ENCODE data around the gene DIS3L2. TPM values are rescaled to one million over a fixed set of nuclear protein-coding genes. Genes with fewer than 3 reads are reported as not detected.

The DIS3L2 gene
- total RNA-seq, 1 experiment from 2014 or later, result 32.6 TPM

- ChIA-PET CTCF (interaction anchor here (0.8 kb wide), 1 partner anchor 29 kb away, joined by 3 read pairs; no protein-coding TSS in a partner anchor), POLR2A (no interaction called here)
- Mint-ChIP-seq H3K27ac (ENCODE audit: low read depth, unreplicated experiment) (no peak overlapping the region), H3K36me3 (ENCODE audit: insufficient read depth, unreplicated experiment) (peaks cover 4% of the 10 kb centered on the region), H3K27me3 (ENCODE audit: insufficient read depth, unreplicated experiment) (no peaks in the 10 kb centered on the region), H3K4me3 (ENCODE audit: unreplicated experiment) (no peak overlapping the region), H3K9me3 (ENCODE audit: unreplicated experiment) (peaks cover 21% of the 10 kb centered on the region), H3K4me1 (ENCODE audit: insufficient read depth, unreplicated experiment) (no peaks in the 10 kb centered on the region)
- no peak for TF ChIP-seq CTCF (IDR thresholded peaks at IDR 0.05; ENCODE audit: unreplicated experiment)
- DNase-seq (ENCODE audit: unreplicated experiment), result no peak
- intact Hi-C loops (cut with micrococcal nuclease), result no loop called here
- no TSS peak for BruUV-seq (replicated peaks)
Measured at GRCh38 chr2:232038251-232038880, 76.9 kb downstream of the DIS3L2 start.

- no peak for DNase-seq (ENCODE audit: unreplicated experiment)
- Mint-ChIP-seq H3K4me1 (ENCODE audit: insufficient read depth, unreplicated experiment) (peaks cover 2% of the 10 kb centered on the region), H3K9me3 (ENCODE audit: unreplicated experiment) (peaks cover 20% of the 10 kb centered on the region), H3K27me3 (ENCODE audit: insufficient read depth, unreplicated experiment) (no peaks in the 10 kb centered on the region), H3K36me3 (ENCODE audit: insufficient read depth, unreplicated experiment) (peaks cover 4% of the 10 kb centered on the region), H3K4me3 (ENCODE audit: unreplicated experiment) (no peak overlapping the region), H3K27ac (ENCODE audit: low read depth, unreplicated experiment) (no peak overlapping the region)
- no TSS peak for BruUV-seq (replicated peaks)
- TF ChIP-seq CTCF (IDR thresholded peaks at IDR 0.05; ENCODE audit: unreplicated experiment), result no peak
- intact Hi-C loops (cut with micrococcal nuclease), result no loop called here
- POLR2A ChIA-PET, result no interaction called here
- CTCF ChIA-PET, result interaction anchor here (0.8 kb wide), 1 partner anchor 30 kb away, joined by 3 read pairs; no protein-coding TSS in a partner anchor
Measured at GRCh38 chr2:232038881-232039485, 77.5 kb downstream of the DIS3L2 start.

GRCh38 chr2:232042911-232043574 lies 81.5 kb downstream of the DIS3L2 start:
- ChIA-PET POLR2A (interaction anchor here (0.7 kb wide), 1 partner anchor 1314 kb away, joined by 3 read pairs; no protein-coding TSS in a partner anchor), CTCF (interaction anchor here (0.6 to 1.1 kb wide), 2 partner anchors 18 to 26 kb away, joined by 3 read pairs; no protein-coding TSS in a partner anchor)
- Mint-ChIP-seq H3K4me3 (ENCODE audit: unreplicated experiment) (no peak overlapping the region), H3K4me1 (ENCODE audit: insufficient read depth, unreplicated experiment) (peaks cover 7% of the 10 kb centered on the region), H3K9me3 (ENCODE audit: unreplicated experiment) (no peaks in the 10 kb centered on the region), H3K36me3 (ENCODE audit: insufficient read depth, unreplicated experiment) (peaks cover 6% of the 10 kb centered on the region), H3K27ac (ENCODE audit: low read depth, unreplicated experiment) (no peak overlapping the region), H3K27me3 (ENCODE audit: insufficient read depth, unreplicated experiment) (no peaks in the 10 kb centered on the region)
- no peak for DNase-seq (ENCODE audit: unreplicated experiment)
- BruUV-seq (replicated peaks), result no TSS peak
- intact Hi-C loops (cut with micrococcal nuclease), result no loop called here
- TF ChIP-seq CTCF (IDR thresholded peaks at IDR 0.05; ENCODE audit: unreplicated experiment), result no peak

- ChIA-PET POLR2A (no interaction called here), CTCF (interaction anchor here (0.6 to 1.1 kb wide), 2 partner anchors 17 to 26 kb away, joined by 3 read pairs; no protein-coding TSS in a partner anchor)
- H3K27me3 Mint-ChIP-seq (ENCODE audit: insufficient read depth, unreplicated experiment), result no peaks in the 10 kb centered on the region
- BruUV-seq (replicated peaks), result no TSS peak
- H3K4me1 Mint-ChIP-seq (ENCODE audit: insufficient read depth, unreplicated experiment), result peaks cover 7% of the 10 kb centered on the region
- H3K9me3 Mint-ChIP-seq (ENCODE audit: unreplicated experiment), result no peaks in the 10 kb centered on the region
- intact Hi-C loops (cut with micrococcal nuclease), result no loop called here
- H3K4me3 Mint-ChIP-seq (ENCODE audit: unreplicated experiment), result no peak overlapping the region
- TF ChIP-seq CTCF (IDR thresholded peaks at IDR 0.05; ENCODE audit: unreplicated experiment), result no peak
- peaks cover 6% of the 10 kb centered on the region for H3K36me3 Mint-ChIP-seq (ENCODE audit: insufficient read depth, unreplicated experiment)
- DNase-seq (ENCODE audit: unreplicated experiment), result no peak
- no peak overlapping the region for H3K27ac Mint-ChIP-seq (ENCODE audit: low read depth, unreplicated experiment)
Measured at GRCh38 chr2:232043966-232044365, 82.5 kb downstream of the DIS3L2 start.
